ENCODE data around the gene UBA1.

UBA1 gene

DNA sequence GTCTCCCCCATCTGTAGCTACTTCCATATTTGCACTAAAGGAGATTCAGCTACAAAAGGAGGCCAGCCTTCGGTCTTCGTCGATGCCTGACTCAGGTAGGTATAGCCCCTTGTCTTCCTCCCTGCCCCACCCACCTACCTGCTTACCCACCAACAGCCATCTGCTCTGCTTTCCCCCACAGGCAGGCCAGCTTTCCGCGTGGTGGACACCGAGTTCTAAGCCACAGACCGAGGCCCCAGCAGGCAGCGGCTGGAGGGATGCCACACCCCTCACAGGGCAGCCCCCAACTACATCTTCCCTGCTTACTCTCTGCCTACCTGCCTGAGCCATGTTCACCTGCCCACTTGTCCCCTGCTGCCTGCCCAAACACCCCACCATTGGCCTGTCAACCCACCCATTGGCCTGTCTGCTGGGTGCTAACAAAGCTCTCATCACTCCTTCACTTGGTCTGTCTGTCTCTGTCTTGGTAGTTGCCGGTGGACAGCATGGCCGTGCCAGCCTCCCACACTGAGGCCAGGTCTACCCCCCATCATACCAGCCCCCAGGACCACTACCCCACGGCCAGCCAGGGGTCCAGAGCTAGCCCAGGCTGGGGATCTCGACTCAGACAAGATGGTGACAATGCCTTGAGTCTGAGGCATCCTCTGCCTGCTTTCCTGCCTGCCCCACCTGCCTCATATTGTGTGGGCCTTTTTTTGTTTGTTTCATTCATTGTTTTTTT lies 35.1 kb downstream of the UBA1 start:
- H3K4me3 ChIP-seq (ENCODE audit: low read depth, low read length): no peak overlapping the region
- TF ChIP-seq, protein P1, sequence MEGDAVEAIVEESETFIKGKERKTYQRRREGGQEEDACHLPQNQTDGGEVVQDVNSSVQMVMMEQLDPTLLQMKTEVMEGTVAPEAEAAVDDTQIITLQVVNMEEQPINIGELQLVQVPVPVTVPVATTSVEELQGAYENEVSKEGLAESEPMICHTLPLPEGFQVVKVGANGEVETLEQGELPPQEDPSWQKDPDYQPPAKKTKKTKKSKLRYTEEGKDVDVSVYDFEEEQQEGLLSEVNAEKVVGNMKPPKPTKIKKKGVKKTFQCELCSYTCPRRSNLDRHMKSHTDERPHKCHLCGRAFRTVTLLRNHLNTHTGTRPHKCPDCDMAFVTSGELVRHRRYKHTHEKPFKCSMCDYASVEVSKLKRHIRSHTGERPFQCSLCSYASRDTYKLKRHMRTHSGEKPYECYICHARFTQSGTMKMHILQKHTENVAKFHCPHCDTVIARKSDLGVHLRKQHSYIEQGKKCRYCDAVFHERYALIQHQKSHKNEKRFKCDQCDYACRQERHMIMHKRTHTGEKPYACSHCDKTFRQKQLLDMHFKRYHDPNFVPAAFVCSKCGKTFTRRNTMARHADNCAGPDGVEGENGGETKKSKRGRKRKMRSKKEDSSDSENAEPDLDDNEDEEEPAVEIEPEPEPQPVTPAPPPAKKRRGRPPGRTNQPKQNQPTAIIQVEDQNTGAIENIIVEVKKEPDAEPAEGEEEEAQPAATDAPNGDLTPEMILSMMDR (IDR thresholded peaks at IDR 0.05; ENCODE audit: low read depth, low read length, missing control alignments): no peak
- no peak overlapping the region for H3K27ac ChIP-seq
- no peaks in the 10 kb centered on the region for H3K27me3 ChIP-seq (replicated peaks)
- H3K36me3 ChIP-seq (replicated peaks): peaks cover 52% of the 10 kb centered on the region
- DNase-seq: no peak
- in situ Hi-C loops (cut with HindIII; ENCODE audit: low pct_ligation_motif_present, low sequenced_read_pairs): no loop called here

DNA sequence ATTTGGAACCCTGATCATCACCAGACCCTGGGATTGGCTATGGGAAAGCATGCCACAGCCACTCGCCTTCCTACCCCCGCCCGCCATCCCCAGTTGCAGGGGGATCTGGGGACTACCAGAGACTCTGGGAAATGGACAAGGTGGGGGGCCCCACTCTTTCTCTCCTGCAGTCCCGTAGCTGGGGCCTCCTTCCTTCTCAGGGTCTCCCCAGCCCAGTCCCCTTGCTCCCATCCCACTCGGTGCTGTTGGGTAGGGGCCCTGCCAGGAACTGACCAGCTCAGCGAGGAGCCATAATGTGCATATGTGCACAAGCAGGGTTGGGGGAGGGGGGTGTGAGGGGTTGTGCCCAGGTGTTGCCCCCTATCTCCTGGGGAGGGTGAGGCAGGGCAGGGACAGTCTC lies 35.8 kb downstream of the UBA1 start:
- TF ChIP-seq, protein P1 (IDR thresholded peaks at IDR 0.05; ENCODE audit: low read depth, low read length, missing control alignments): no peak
- Histone ChIP-seq H3K27ac (no peak overlapping the region), H3K27me3 (replicated peaks) (no peaks in the 10 kb centered on the region), H3K4me3 (ENCODE audit: low read depth, low read length) (no peak overlapping the region), H3K36me3 (replicated peaks) (peaks cover 45% of the 10 kb centered on the region)
- DNase-seq: no peak
- in situ Hi-C loops (cut with HindIII; ENCODE audit: low pct_ligation_motif_present, low sequenced_read_pairs): no loop called here

DNA sequence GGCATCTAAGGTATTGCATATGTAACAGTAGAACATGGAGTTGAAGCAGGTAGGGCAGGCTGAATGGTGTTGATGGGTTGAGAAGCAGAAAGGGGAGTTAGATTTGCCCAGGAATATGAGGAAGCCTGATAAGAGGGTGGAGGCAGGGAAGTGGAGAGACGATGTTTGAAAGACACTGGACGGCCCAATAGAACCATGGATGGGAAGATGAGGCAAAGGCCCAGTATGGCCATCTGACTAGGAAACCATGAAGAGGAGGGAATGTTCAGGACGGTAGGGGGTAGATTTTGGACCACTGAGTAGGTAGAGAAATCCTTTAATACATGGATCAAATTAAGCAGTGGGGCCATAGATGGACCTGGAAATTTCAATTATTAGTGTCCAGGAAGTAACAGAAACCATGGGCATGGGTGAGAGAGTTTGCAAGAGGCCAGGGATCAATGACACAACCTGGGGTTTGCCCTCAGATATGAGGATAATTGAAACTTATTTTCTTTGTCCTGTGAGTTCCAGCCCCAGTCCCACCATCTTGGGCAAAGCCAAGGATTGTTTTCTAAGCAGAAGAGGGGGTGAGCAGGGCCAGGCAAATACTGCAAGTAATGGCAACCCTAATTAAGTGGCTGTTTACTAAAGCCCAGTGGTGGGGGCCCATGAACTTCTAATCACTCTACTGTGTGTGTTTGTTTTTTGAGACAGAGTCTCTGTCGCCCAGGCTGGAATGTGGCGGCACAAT lies 36.7 kb downstream of the UBA1 start:
- Histone ChIP-seq H3K36me3 (replicated peaks) (peaks cover 38% of the 10 kb centered on the region), H3K4me3 (ENCODE audit: low read depth, low read length) (no peak overlapping the region), H3K27me3 (replicated peaks) (no peaks in the 10 kb centered on the region), H3K27ac (no peak overlapping the region)
- TF ChIP-seq, protein P1 (IDR thresholded peaks at IDR 0.05; ENCODE audit: low read depth, low read length, missing control alignments): no peak
- DNase-seq: no peak
- in situ Hi-C loops (cut with HindIII; ENCODE audit: low pct_ligation_motif_present, low sequenced_read_pairs): no loop called here

DNA sequence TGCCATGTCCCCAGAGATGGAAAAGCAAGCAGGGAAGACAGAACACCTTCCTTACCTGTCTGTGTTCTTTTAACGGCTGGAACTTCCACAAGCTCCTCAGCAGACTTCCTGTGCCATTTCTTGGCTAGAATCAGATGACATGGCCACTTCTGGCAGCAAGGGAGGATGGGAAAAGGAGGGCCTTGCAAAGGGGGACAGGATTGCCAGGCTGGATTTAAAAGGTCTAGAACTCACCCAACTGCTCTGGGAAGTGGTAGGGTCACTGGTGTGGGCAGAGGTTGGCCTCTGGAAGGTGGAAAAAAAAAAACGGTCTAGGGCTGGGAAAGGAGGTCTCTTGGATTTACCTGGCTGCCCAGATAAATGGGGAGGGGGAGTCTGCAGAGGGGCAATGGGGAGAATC lies 37.5 kb downstream of the UBA1 start:
- Histone ChIP-seq H3K4me3 (ENCODE audit: low read depth, low read length) (no peak overlapping the region), H3K27ac (no peak overlapping the region), H3K27me3 (replicated peaks) (no peaks in the 10 kb centered on the region), H3K36me3 (replicated peaks) (peaks cover 29% of the 10 kb centered on the region)
- TF ChIP-seq, protein P1 (IDR thresholded peaks at IDR 0.05; ENCODE audit: low read depth, low read length, missing control alignments): no peak
- no peak for DNase-seq
- in situ Hi-C loops (cut with HindIII; ENCODE audit: low pct_ligation_motif_present, low sequenced_read_pairs): no loop called here

DNA sequence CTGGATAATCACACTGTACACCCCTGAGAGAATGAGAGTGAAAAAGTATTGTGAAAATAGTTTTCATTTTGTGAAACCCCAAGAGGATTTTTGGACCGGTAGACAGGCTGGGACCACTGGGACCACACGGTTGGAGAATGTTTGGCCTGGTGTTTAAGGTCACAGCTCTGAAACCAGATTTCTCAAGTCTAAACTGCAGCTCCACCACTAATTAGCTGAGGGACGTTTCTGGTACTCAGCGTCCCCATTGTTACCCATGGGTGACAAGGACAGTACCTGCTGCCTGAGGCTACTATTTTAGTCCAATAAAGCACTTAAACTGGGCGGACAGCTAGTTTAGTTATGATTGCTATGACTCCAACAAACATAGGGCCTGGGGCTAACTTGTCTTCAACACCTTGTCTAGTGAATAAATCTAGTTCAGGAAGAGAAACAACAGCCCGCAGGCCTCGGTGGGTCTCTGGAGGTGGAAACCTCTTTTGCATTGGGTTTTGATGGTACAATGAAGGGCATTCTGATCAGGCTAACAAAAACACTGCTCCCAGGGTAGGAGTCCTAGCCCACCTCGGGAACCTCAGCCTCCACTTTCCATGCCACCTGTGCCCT lies 38.7 kb downstream of the UBA1 start:
- Histone ChIP-seq H3K36me3 (replicated peaks) (peaks cover 19% of the 10 kb centered on the region), H3K4me3 (ENCODE audit: low read depth, low read length) (peak overlapping the region; percentile 71), H3K27ac (peak overlapping the region; percentile 97), H3K27me3 (replicated peaks) (no peaks in the 10 kb centered on the region)
- no peak for DNase-seq
- in situ Hi-C loops (cut with HindIII; ENCODE audit: low pct_ligation_motif_present, low sequenced_read_pairs): no loop called here
- TF ChIP-seq, protein P1 (IDR thresholded peaks at IDR 0.05; ENCODE audit: low read depth, low read length, missing control alignments): no peak
